Tibial nerve (tissue), 4 donors: Measurements from ENCODE around the gene NEURL3.

Experiments
- EP300 ChIP-seq, 2 donors: sonication (generic); formaldehyde crosslinking; IDR thresholded peaks; one replicate each; pipeline ENCODE4 v1.6.1; 2017; ENCODE audit warnings: antibody characterized with exemption in 2 of 2, mild to moderate bottlenecking in 1 of 2
- TF ChIP-seq, protein P1 (sequence below), 5 experiments: fragments of 200-600 bp in 3 of 5; fragments of 450-650 bp in 2 of 5; sonication (generic) in 3 of 5; IDR thresholded peaks; one replicate each; pipeline ENCODE4 v1.5.1; 2016 to 2019; ENCODE audit warnings: antibody characterized with exemption in 5 of 5, mild to moderate bottlenecking in 3 of 5, moderate library complexity in 2 of 5

DNA sequence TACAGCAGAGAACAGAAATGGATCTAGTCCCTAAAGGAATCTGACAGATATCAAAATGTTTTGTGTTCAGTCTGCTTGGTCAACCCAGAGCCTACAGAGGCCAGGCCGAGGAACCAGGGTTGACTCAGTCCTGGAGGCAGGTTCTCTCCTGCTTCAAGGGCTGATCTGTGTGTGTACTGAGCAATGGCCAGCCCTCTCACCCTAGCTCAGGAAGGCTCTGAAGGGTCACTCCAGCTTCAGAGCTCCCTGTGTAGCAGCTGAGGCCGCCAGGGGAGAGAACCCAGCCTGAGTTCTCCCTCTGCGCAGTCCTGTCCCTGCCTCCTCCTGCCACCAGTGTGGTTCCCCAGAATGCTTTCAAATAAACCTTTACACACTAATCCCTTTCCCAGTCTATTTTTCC is 41.1 kb downstream of the NEURL3 start:
- TF ChIP-seq, protein P1, sequence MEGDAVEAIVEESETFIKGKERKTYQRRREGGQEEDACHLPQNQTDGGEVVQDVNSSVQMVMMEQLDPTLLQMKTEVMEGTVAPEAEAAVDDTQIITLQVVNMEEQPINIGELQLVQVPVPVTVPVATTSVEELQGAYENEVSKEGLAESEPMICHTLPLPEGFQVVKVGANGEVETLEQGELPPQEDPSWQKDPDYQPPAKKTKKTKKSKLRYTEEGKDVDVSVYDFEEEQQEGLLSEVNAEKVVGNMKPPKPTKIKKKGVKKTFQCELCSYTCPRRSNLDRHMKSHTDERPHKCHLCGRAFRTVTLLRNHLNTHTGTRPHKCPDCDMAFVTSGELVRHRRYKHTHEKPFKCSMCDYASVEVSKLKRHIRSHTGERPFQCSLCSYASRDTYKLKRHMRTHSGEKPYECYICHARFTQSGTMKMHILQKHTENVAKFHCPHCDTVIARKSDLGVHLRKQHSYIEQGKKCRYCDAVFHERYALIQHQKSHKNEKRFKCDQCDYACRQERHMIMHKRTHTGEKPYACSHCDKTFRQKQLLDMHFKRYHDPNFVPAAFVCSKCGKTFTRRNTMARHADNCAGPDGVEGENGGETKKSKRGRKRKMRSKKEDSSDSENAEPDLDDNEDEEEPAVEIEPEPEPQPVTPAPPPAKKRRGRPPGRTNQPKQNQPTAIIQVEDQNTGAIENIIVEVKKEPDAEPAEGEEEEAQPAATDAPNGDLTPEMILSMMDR (IDR thresholded peaks at IDR 0.05) = no peak
- TF ChIP-seq EP300 (IDR thresholded peaks at IDR 0.05) = no peak
